Endodermal cell (in vitro differentiated cells): ENCODE measurements around the gene POSTN. TPM values are rescaled to one million over a fixed set of nuclear protein-coding genes. Genes with fewer than 3 reads are reported as not detected.
A peak's percentile ranks its signal among the peaks of the same experiment; 100 is the strongest.

ENCODE experiments used
- DNase-seq: peaks from one replicate; pipeline ENCODE4 v3.0.0-alpha.2; 2017
- H3K27ac ChIP-seq: 2 replicates; pipeline ENCODE4 v1.5.1; 2013; ENCODE audit warnings: mild to moderate bottlenecking, low read depth, low read length, moderate library complexity
- H3K27me3 ChIP-seq: 2 replicates; pipeline ENCODE4 v1.6.1; 2013; ENCODE audit warnings: mild to moderate bottlenecking, low read length, moderate library complexity; ENCODE audit not compliant: insufficient read depth, control insufficient read depth, poor library complexity, severe bottlenecking
- H3K36me3 ChIP-seq: 2 replicates; pipeline ENCODE4 v1.7.0; 2013; ENCODE audit warnings: mild to moderate bottlenecking, low read length, moderate library complexity; ENCODE audit not compliant: control insufficient read depth, insufficient read depth
- H3K4me1 ChIP-seq: one replicate; pipeline ENCODE4 v1.7.0; 2013; ENCODE audit warnings: low read length; ENCODE audit not compliant: control insufficient read depth, insufficient read depth
- H3K4me3 ChIP-seq: 2 replicates; pipeline ENCODE4 v1.5.1; 2013; ENCODE audit warnings: mild to moderate bottlenecking, low read length, moderate library complexity
- H3K9ac ChIP-seq: 2 replicates; pipeline ENCODE4 v1.6.1; 2013; ENCODE audit warnings: mild to moderate bottlenecking, low read length, moderate library complexity; ENCODE audit not compliant: poor library complexity, severe bottlenecking; ENCODE audit errors: extremely low read depth
- H3K9me3 ChIP-seq: 2 replicates; pipeline ENCODE4 v1.6.1; 2013; ENCODE audit warnings: mild to moderate bottlenecking, low read length, moderate library complexity; ENCODE audit not compliant: control insufficient read depth
- H3K27ac Mint-ChIP-seq: 2 replicates; pipeline ENCODE4 v1.8.0; 2020; ENCODE audit warnings: mixed read lengths
- H3K27me3 Mint-ChIP-seq: 2 replicates; pipeline ENCODE4 v1.8.0; 2021; ENCODE audit warnings: mild to moderate bottlenecking, mixed read lengths; ENCODE audit not compliant: insufficient read depth
- H3K36me3 Mint-ChIP-seq: 2 replicates; pipeline ENCODE4 v1.8.0; 2020; ENCODE audit warnings: low read depth, mixed read lengths
- H3K4me1 Mint-ChIP-seq: 2 replicates; pipeline ENCODE4 v1.8.0; 2020; ENCODE audit warnings: mixed read lengths
- H3K4me3 Mint-ChIP-seq: 2 replicates; pipeline ENCODE4 v1.8.0; 2020; ENCODE audit warnings: mild to moderate bottlenecking, moderate library complexity, mixed read lengths
- H3K9me3 Mint-ChIP-seq: 2 replicates; pipeline ENCODE4 v1.8.0; 2020; ENCODE audit warnings: mild to moderate bottlenecking, mixed read lengths
- WGBS, 2 experiments: methylation state at CpG; one replicate each; pipeline versions ENCODE4 v1.1.5 to v1.1.7; 2013; ENCODE audit warnings: missing lambda C conversion rate in 2 of 2, mixed read lengths in 1 of 2; ENCODE audit not compliant: insufficient coverage in 1 of 2, insufficient read length in 1 of 2; 5-methylcytosine and 5-hydroxymethylcytosine counted together
- total RNA-seq, 2 donors: library from RNA; stranded (reverse); fragmentation: NEBNext Ultra II Directional in 1 of 2; extraction: Animal tissue kit (Norgen Biotek cat#: 25700) in 1 of 2; gene quantifications; 2 replicates in 1 of 2; 3 replicates in 1 of 2; pipeline ENCODE4 v1.2.1, GENCODE V29; 2021
- TF ChIP-seq, protein P1 (sequence below): fragments of 200-600 bp; sonication (generic); conservative IDR thresholded peaks from 2 replicates; pipeline ENCODE4 v1.5.0; 2021; ENCODE audit warnings: antibody characterized with exemption, mild to moderate bottlenecking

POSTN gene
- total RNA-seq, 2 donors from 2014 or later = 0.66 to 1.4 TPM

DNA sequence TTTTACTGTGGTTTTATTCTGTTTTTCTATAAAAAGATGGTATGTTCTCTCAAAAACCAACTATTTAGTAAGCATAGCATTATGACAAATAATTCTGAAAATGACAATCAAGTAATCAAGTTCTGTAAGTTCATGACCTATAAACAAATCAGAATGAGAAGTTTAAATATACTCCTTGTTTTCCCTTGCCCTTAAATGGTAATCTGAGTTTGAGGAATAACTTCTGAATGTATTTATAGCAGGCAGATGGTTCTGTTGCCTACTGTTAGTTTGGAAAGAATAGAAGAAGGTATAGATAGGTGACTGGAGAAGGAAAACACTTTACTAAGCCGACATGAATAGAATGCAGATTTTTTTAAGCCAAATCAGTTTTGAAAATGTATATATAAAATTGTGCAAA, 63.9 kb downstream of the POSTN start:
- no peak overlapping the region for H3K4me3 ChIP-seq
- H3K4me1 ChIP-seq = no peaks in the 10 kb centered on the region
- WGBS, 2 experiments = 100% methylated on average over 1 of the region's 1 CpG
- no peak overlapping the region for H3K9ac ChIP-seq
- no peaks in the 10 kb centered on the region for H3K4me1 Mint-ChIP-seq
- H3K36me3 Mint-ChIP-seq = peaks cover 14% of the 10 kb centered on the region
- H3K4me3 Mint-ChIP-seq = no peak overlapping the region
- no peaks in the 10 kb centered on the region for H3K36me3 ChIP-seq
- TF ChIP-seq, protein P1, sequence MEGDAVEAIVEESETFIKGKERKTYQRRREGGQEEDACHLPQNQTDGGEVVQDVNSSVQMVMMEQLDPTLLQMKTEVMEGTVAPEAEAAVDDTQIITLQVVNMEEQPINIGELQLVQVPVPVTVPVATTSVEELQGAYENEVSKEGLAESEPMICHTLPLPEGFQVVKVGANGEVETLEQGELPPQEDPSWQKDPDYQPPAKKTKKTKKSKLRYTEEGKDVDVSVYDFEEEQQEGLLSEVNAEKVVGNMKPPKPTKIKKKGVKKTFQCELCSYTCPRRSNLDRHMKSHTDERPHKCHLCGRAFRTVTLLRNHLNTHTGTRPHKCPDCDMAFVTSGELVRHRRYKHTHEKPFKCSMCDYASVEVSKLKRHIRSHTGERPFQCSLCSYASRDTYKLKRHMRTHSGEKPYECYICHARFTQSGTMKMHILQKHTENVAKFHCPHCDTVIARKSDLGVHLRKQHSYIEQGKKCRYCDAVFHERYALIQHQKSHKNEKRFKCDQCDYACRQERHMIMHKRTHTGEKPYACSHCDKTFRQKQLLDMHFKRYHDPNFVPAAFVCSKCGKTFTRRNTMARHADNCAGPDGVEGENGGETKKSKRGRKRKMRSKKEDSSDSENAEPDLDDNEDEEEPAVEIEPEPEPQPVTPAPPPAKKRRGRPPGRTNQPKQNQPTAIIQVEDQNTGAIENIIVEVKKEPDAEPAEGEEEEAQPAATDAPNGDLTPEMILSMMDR = no peak
- H3K9me3 ChIP-seq = peaks cover 36% of the 10 kb centered on the region
- no peak overlapping the region for H3K27ac Mint-ChIP-seq
- H3K27ac ChIP-seq = no peak overlapping the region
- H3K9me3 Mint-ChIP-seq = peaks cover 34% of the 10 kb centered on the region
- DNase-seq = no peak
- no peaks in the 10 kb centered on the region for H3K27me3 ChIP-seq
- H3K27me3 Mint-ChIP-seq = no peaks in the 10 kb centered on the region

- DNase-seq = no peak
- peaks cover 36% of the 10 kb centered on the region for H3K9me3 ChIP-seq
- no peaks in the 10 kb centered on the region for H3K27me3 Mint-ChIP-seq
- peaks cover 34% of the 10 kb centered on the region for H3K9me3 Mint-ChIP-seq
- H3K27ac ChIP-seq = no peak overlapping the region
- no peaks in the 10 kb centered on the region for H3K36me3 ChIP-seq
- no peak overlapping the region for H3K27ac Mint-ChIP-seq
- TF ChIP-seq, protein P1 = no peak
- H3K27me3 ChIP-seq = no peaks in the 10 kb centered on the region
- H3K4me3 ChIP-seq = no peak overlapping the region
- H3K4me3 Mint-ChIP-seq = no peak overlapping the region
- no peak overlapping the region for H3K9ac ChIP-seq
- H3K4me1 Mint-ChIP-seq = peaks cover 2% of the 10 kb centered on the region
- 83 to 94% methylated on average over 1 to 3 of the region's 3 CpGs for WGBS, 2 experiments
- no peaks in the 10 kb centered on the region for H3K4me1 ChIP-seq
- H3K36me3 Mint-ChIP-seq = peaks cover 14% of the 10 kb centered on the region
Measured at GRCh38 chr13:37534181-37534580, 64.4 kb downstream of the POSTN start.

DNA sequence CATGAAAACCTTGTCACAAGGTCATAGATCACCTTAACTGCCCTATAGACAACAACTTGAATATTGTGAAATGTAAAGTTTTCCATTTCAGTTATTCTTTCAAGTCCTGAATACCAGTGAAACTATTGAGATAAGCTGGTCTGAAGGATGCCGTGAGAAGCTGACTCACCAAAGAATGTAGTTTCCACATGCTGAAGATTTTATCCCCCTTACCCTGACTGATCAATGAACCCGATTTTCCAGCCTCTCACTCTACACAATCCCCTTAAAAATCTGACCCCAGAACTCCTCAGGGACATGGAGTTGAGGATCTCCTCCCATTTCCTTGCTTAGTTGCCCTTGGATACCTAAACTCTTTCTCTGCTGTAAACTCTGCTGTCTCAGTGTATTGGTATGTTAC, 67.5 kb downstream of the POSTN start:
- H3K4me3 Mint-ChIP-seq = no peak overlapping the region
- TF ChIP-seq, protein P1 = no peak
- peaks cover 36% of the 10 kb centered on the region for H3K9me3 ChIP-seq
- no peaks in the 10 kb centered on the region for H3K4me1 ChIP-seq
- H3K9ac ChIP-seq = no peak overlapping the region
- peaks cover 27% of the 10 kb centered on the region for H3K27me3 ChIP-seq
- peaks cover 11% of the 10 kb centered on the region for H3K27me3 Mint-ChIP-seq
- peaks cover 14% of the 10 kb centered on the region for H3K36me3 Mint-ChIP-seq
- 93 to 100% methylated on average over 1 to 2 of the region's 2 CpGs for WGBS, 2 experiments
- no peak overlapping the region for H3K27ac Mint-ChIP-seq
- H3K27ac ChIP-seq = no peak overlapping the region
- H3K4me3 ChIP-seq = peak overlapping the region; percentile 9
- H3K9me3 Mint-ChIP-seq = peaks cover 34% of the 10 kb centered on the region
- peaks cover 16% of the 10 kb centered on the region for H3K4me1 Mint-ChIP-seq
- no peaks in the 10 kb centered on the region for H3K36me3 ChIP-seq
- DNase-seq = no peak
